NB4 (cell line): ENCODE data around the gene ADAMTSL1.
A peak's percentile ranks its signal among the peaks of the same experiment; 100 is the strongest.

ENCODE experiments used
- DNase-seq: peaks from one replicate; pipeline ENCODE4 v3.0.0; 2010; ENCODE audit warnings: low read depth
- H3K4me3 ChIP-seq: one replicate; pipeline ENCODE4 v1.5.1; 2011; ENCODE audit warnings: mild to moderate bottlenecking, low read depth, low read length, moderate library complexity
- MYC ChIP-seq: IDR thresholded peaks from 2 replicates; pipeline ENCODE4 v1.6.1; 2011; ENCODE audit warnings: low read depth, low read length
- POLR2A ChIP-seq: IDR thresholded peaks from 2 replicates; pipeline ENCODE4 v1.6.1; 2011; ENCODE audit warnings: mild to moderate bottlenecking; ENCODE audit not compliant: insufficient read length; ENCODE audit errors: extremely low read depth
- TF ChIP-seq, protein P1 (sequence below): IDR thresholded peaks from 2 replicates; pipeline ENCODE4 v1.6.1; 2011; ENCODE audit warnings: low read depth, low read length
- TF ChIP-seq, protein P2 (sequence below): IDR thresholded peaks from one replicate; pipeline ENCODE4 v1.5.1; 2012; ENCODE audit warnings: low read depth, low read length

The ADAMTSL1 gene

DNA sequence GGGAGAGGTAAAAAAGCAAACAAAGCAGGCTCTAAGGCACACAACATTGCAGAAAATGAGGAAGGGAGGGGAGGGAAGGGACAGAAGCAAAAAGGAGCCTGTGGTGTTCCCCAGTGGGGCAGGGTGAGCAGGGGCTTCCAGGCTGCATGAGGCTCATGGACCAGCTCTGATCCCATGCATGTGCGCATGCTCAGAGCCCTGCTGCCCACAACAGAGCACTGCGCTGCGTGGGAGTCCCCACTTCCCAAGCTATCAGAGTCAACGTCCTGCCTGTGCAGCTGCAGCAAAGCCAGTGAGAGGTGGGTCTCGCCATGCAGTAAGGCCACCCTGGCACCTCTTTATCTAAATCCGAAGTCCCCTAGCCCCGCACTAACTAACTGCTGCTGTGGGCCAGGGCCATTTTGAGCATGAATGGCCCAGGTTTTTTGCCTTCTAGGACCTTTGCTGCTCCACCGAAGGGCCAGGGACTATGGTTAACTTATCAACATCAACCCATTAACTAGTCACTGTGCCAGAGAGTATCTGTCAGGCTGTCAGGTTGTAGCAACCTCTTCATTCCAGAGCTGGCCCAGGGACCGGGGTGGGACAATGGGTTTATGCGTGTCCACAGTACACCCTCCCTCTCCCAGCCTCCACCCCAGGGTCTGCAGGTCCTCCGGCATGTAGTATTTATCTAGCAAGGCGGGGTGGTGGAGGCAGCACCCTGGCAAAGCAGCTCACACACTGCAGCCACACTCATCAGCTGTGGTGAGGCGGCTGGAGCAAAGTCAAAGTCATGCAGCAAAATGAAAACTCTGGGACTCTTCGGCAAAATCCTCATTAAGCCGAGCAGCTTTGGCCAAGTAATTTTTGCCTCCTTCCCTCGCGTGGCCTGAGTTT is 435.4 kb downstream of the ADAMTSL1 start:
- no peak overlapping the region for H3K4me3 ChIP-seq
- peak; percentile 42 for DNase-seq
- TF ChIP-seq, protein P1, sequence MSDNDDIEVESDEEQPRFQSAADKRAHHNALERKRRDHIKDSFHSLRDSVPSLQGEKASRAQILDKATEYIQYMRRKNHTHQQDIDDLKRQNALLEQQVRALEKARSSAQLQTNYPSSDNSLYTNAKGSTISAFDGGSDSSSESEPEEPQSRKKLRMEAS = no peak
- TF ChIP-seq POLR2A = no peak
- TF ChIP-seq, protein P2, sequence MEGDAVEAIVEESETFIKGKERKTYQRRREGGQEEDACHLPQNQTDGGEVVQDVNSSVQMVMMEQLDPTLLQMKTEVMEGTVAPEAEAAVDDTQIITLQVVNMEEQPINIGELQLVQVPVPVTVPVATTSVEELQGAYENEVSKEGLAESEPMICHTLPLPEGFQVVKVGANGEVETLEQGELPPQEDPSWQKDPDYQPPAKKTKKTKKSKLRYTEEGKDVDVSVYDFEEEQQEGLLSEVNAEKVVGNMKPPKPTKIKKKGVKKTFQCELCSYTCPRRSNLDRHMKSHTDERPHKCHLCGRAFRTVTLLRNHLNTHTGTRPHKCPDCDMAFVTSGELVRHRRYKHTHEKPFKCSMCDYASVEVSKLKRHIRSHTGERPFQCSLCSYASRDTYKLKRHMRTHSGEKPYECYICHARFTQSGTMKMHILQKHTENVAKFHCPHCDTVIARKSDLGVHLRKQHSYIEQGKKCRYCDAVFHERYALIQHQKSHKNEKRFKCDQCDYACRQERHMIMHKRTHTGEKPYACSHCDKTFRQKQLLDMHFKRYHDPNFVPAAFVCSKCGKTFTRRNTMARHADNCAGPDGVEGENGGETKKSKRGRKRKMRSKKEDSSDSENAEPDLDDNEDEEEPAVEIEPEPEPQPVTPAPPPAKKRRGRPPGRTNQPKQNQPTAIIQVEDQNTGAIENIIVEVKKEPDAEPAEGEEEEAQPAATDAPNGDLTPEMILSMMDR = no peak

DNA sequence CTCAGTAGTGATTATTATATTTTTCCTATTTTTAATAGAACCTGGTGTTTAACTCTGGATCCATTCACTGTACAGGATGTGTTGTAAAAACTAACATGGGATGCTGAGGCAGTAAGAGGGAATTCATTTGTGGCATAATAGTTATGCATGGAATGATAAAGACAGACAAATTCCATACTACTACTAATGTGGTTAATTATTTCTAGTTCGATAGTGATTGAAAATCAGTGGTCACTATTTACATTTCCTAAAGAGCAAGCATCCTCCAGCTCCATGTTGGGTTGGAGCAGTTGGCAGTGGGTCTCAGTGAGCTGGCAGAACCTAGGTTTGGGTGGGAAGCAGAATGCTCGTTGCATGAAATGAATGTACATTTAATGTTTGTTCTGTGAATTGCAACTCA is 436.5 kb downstream of the ADAMTSL1 start:
- TF ChIP-seq POLR2A (no peak), MYC (no peak)
- TF ChIP-seq, protein P1 = no peak
- TF ChIP-seq, protein P2 = no peak
- no peak for DNase-seq
- H3K4me3 ChIP-seq = no peak overlapping the region

DNA sequence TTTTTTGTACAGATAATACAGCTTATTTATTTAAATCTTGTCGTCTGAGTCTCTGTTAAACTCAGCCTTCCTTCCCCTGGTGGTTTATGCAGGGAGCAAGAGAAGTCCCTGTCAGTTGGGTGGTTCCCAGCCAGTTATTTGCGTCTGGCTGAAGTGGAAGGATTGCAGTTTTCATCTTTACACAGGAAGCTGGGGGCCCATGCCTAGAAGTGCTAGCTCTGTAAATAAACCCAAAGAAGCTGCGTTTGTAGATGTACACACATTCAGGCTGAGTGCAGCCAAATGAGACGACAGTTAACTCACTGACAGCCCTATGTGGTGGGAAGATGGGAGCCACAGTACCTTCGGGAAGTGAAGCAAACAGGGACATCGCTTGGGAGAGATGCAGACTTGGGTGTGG is 437.0 kb downstream of the ADAMTSL1 start:
- DNase-seq = no peak
- no peak for TF ChIP-seq POLR2A
- no peak for TF ChIP-seq MYC
- TF ChIP-seq, protein P1 = no peak
- TF ChIP-seq, protein P2 = no peak
- no peak overlapping the region for H3K4me3 ChIP-seq

DNA sequence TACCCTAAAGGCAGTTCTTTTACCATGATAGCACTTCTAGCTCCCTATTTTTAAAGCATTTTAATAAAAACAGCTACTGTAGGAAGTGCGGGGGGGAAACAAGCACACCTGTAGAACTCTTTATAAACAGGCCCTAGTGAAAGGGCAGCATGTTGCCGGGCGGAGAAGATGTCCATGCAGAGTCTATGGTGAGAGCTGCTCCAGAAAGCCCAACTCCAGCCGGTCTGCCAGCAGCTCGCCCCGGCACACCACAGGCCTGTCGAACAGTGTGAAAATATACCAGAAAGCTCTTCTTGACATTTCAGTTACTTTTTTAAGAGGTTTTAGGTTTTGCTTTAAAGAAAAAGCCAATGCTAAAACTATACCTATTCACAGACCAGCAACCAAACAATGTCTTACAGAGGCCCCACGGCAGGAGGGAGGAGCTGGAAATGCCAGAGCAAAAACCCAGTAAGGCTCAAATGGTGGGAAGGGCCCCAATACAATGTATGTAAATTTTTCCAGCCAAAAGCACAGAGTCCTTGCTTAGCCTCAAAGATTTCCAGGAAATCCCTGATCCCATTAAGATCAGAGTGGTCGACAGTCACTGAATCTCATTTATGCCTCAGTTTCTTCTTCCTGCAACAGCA is 437.9 kb downstream of the ADAMTSL1 start:
- TF ChIP-seq, protein P1 = no peak
- TF ChIP-seq, protein P2 = no peak
- DNase-seq = no peak
- H3K4me3 ChIP-seq = no peak overlapping the region

DNA sequence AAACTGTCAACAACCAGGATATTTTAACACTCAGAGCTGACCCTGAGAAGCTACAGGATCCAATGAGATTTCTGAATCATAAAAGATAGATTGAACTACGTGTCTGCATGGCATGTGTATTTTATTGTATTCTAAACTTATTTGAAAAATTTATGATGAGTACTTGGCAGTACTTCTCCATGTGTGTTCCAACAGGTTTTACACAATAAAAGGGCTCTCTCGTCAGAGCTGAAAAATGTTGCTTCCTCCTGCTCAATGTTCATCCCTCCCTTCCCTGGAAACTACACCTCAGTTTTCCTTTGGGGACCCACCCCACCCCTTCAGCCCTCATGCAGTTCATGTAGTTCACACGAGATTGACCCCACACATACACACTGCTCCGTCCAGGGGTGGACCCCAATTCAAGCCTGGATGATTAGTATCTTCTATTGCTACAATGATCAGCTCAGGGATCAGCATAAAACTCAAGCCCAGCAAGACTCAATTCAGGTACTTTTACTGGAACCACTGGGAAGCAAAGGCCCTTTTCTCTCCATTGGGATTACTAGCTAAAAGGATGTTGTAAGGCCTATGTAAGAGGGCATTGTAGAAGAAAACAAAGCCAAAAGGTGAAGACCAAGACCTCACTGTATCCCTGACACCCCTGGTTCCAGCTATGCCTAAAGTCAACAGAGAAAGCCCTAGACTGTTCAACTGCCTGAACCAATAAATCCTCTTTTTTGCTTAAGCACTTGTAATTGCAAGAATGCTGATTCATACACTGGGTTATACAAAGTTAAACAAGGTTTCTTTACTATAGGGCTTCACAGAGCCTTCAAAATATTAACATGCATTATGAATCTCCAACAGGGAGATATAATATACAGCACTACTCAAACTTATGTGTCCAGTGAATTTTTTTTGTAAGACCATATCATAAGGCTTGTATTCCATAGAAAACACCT is 446.5 kb downstream of the ADAMTSL1 start:
- no peak overlapping the region for H3K4me3 ChIP-seq
- no peak for DNase-seq
- TF ChIP-seq POLR2A = no peak
- TF ChIP-seq, protein P1 = no peak
- TF ChIP-seq MYC = no peak
- TF ChIP-seq, protein P2 = no peak
